Breast epithelium (tissue), 3 donors: ENCODE measurements around the gene SYDE1.

ENCODE experiments used
- CTCF ChIP-seq, 3 donors: fragments of 450-650 bp; IDR thresholded peaks; one replicate each; pipeline ENCODE4 v1.5.1; 2016 to 2017; ENCODE audit warnings: antibody characterized with exemption in 3 of 3, mild to moderate bottlenecking in 3 of 3, moderate library complexity in 3 of 3
- POLR2A ChIP-seq: fragments of 450-650 bp; IDR thresholded peaks from one replicate; pipeline ENCODE4 v1.6.1; 2016; ENCODE audit warnings: antibody characterized with exemption, mild to moderate bottlenecking, moderate library complexity

GRCh38 chr19:15098460-15098859 is 8.7 kb upstream of the SYDE1 start:
- TF ChIP-seq CTCF (IDR thresholded peaks at IDR 0.05) (no peak), POLR2A (no peak)
